Smooth muscle cell (in vitro differentiated cells): ENCODE data around the gene KRT13. TPM values are rescaled to one million over a fixed set of nuclear protein-coding genes. Genes with fewer than 3 reads are reported as not detected.
A peak's percentile ranks its signal among the peaks of the same experiment; 100 is the strongest.

ENCODE experiments used
- DNase-seq: peaks from one replicate; lab custom pipeline; 2025; ENCODE audit not compliant: unreplicated experiment; lab: John Stamatoyannopoulos, UW
- H2AFZ ChIP-seq: fragments of 200-600 bp; sonication (generic); 2 replicates; pipeline ENCODE4 v1.6.0; 2016; ENCODE audit warnings: antibody characterized with exemption, low read depth, mild to moderate bottlenecking
- H3F3A ChIP-seq: fragments of 200-600 bp; sonication (generic); 2 replicates; pipeline ENCODE4 v1.6.0; 2017; ENCODE audit warnings: antibody characterized with exemption, low read depth
- H3K27ac ChIP-seq: fragments of 200-600 bp; sonication (generic); 2 replicates; pipeline ENCODE4 v1.5.1; 2016; ENCODE audit warnings: low read depth, mild to moderate bottlenecking
- H3K27me3 ChIP-seq: fragments of 200-600 bp; sonication (generic); 2 replicates; pipeline ENCODE4 v1.6.1; 2016; ENCODE audit warnings: low read depth, mild to moderate bottlenecking
- H3K36me3 ChIP-seq: fragments of 200-600 bp; sonication (generic); 2 replicates; pipeline ENCODE4 v1.5.1; 2016; ENCODE audit warnings: low read depth
- H3K4me1 ChIP-seq: fragments of 200-600 bp; sonication (generic); 2 replicates; pipeline ENCODE4 v1.5.1; 2016; ENCODE audit warnings: low read depth
- H3K4me2 ChIP-seq: fragments of 200-600 bp; sonication (generic); 2 replicates; pipeline ENCODE4 v1.6.0; 2016; ENCODE audit warnings: mild to moderate bottlenecking
- H3K4me3 ChIP-seq: fragments of 200-600 bp; sonication (generic); 2 replicates; pipeline ENCODE4 v1.5.1; 2016; ENCODE audit warnings: mild to moderate bottlenecking
- H3K79me2 ChIP-seq: fragments of 200-600 bp; sonication (generic); 2 replicates; pipeline ENCODE4 v1.6.0; 2016; ENCODE audit warnings: low read depth, mild to moderate bottlenecking
- H3K9ac ChIP-seq: fragments of 200-600 bp; sonication (generic); 2 replicates; pipeline ENCODE4 v1.6.0; 2016; ENCODE audit warnings: low read depth
- H3K9me3 ChIP-seq: fragments of 200-600 bp; sonication (generic); replicated peaks from 2 replicates; pipeline ENCODE4 v1.5.1; 2016; ENCODE audit warnings: low read depth
- H4K20me1 ChIP-seq: fragments of 200-600 bp; sonication (generic); 2 replicates; pipeline ENCODE4 v1.6.0; 2016; ENCODE audit warnings: low read depth
- WGBS: methylation state at CpG from one replicate; pipeline ENCODE4 v1.1.7; 2016; ENCODE audit warnings: low lambda C conversion rate; 5-methylcytosine and 5-hydroxymethylcytosine counted together
- polyA plus RNA-seq: library from polyadenylated mRNA; unstranded; fragments of >200 nt; fragmentation: Nextera tagmentation; extraction: Ambion mirVana; gene quantifications from 2 replicates; pipeline ENCODE4 v1.2.1, GENCODE V29; 2016
- total RNA-seq: library from RNA; depleted of rRNA; stranded (reverse); fragments of >200 nt; gene quantifications from 2 replicates; pipeline ENCODE4 v1.2.3, GENCODE V29; 2014
- TF ChIP-seq, protein P1 (sequence below): fragments of 200-600 bp; sonication (generic); IDR thresholded peaks from 2 replicates; pipeline ENCODE4 v1.5.1; 2017; ENCODE audit warnings: borderline replicate concordance, mild to moderate bottlenecking, antibody characterized with exemption; ENCODE audit not compliant: insufficient read depth, poor library complexity, severe bottlenecking

Gene KRT13
- total and polyA plus RNA-seq, 2 experiments from 2014 or later, result 3.8 to 5.2 TPM

DNA sequence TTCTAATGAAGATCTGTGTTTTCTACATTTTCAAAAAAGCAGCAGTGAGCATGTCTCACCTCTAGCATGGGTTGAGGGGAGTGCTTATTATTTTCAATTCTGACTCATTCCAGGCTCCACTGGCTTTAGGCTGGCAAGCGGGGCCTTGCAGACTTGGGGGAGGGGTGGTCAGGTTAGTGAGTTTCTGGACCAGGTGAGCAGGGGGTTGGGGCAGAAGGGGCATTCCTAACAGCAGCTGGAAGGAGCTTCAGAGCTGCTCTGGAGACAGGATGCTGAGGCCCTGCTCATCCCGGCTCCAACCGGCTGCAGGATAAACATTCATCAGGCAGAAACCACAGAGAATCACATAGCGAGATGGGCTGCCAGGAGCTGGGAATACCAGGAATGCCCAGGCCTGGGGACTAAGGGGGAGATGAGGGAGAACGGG lies 33.2 kb upstream of the KRT13 start:
- Histone ChIP-seq H3F3A (peaks cover 12% of the 10 kb centered on the region), H3K4me2 (peak overlapping the region; percentile 70), H3K27ac (peak overlapping the region; percentile 54), H2AFZ (no peak overlapping the region), H4K20me1 (no peaks in the 10 kb centered on the region), H3K4me3 (no peak overlapping the region), H3K9ac (no peak overlapping the region), H3K4me1 (peaks cover 15% of the 10 kb centered on the region), H3K9me3 (no peaks in the 10 kb centered on the region), H3K27me3 (no peaks in the 10 kb centered on the region), H3K36me3 (no peaks in the 10 kb centered on the region), H3K79me2 (no peaks in the 10 kb centered on the region)
- TF ChIP-seq, protein P1, sequence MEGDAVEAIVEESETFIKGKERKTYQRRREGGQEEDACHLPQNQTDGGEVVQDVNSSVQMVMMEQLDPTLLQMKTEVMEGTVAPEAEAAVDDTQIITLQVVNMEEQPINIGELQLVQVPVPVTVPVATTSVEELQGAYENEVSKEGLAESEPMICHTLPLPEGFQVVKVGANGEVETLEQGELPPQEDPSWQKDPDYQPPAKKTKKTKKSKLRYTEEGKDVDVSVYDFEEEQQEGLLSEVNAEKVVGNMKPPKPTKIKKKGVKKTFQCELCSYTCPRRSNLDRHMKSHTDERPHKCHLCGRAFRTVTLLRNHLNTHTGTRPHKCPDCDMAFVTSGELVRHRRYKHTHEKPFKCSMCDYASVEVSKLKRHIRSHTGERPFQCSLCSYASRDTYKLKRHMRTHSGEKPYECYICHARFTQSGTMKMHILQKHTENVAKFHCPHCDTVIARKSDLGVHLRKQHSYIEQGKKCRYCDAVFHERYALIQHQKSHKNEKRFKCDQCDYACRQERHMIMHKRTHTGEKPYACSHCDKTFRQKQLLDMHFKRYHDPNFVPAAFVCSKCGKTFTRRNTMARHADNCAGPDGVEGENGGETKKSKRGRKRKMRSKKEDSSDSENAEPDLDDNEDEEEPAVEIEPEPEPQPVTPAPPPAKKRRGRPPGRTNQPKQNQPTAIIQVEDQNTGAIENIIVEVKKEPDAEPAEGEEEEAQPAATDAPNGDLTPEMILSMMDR, result no peak
- DNase-seq, result no peak
- 4% methylated on average over 5 of the region's 5 CpGs for WGBS

DNA sequence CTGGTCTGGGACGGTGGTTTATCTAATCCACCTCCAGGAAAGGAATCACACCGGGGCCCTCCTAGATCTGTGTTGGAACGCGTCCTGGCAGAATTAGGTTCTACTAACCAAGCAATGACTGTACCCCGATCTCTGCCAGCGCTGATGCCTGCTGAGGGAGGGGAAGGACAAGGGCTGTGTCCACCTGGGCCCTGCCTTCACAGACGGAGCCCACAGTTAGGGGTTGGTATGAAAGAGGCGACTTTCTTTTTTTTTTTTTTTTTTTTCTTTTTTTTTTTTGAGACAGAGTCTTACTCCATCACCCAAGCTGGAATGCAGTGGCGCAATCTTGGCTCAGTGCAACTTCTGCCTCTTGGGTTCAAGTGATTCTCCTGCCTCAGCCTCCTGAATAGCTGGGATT lies 32.6 kb upstream of the KRT13 start:
- H3K4me1 ChIP-seq, result peaks cover 15% of the 10 kb centered on the region
- WGBS, result 74% methylated on average over 8 of the region's 9 CpGs
- peaks cover 12% of the 10 kb centered on the region for H3F3A ChIP-seq
- no peaks in the 10 kb centered on the region for H3K79me2 ChIP-seq
- DNase-seq, result no peak
- H3K27ac ChIP-seq, result peak overlapping the region; percentile 54
- H3K36me3 ChIP-seq, result no peaks in the 10 kb centered on the region
- H2AFZ ChIP-seq, result no peak overlapping the region
- no peak overlapping the region for H3K4me3 ChIP-seq
- H3K27me3 ChIP-seq, result no peaks in the 10 kb centered on the region
- no peaks in the 10 kb centered on the region for H4K20me1 ChIP-seq
- H3K4me2 ChIP-seq, result peak overlapping the region; percentile 70
- no peak overlapping the region for H3K9ac ChIP-seq
- H3K9me3 ChIP-seq, result no peaks in the 10 kb centered on the region
- TF ChIP-seq, protein P1, result no peak

DNA sequence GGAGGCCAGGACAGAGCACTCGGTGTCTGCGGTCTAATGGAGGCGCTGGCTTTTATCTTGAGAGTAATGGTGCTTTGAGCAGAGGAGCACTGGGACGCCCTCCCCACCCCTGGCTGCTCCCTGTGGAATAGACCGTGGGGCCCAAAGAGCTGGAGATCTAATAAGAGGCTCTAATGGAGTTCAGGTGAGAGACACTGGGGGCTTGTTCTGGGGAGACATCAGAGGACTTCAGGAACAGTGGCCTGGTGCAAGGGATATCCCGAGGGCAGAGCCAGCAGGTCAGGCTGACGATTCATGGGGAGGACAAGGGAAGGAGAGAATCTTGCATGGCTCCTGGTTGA lies 32.2 kb upstream of the KRT13 start:
- Histone ChIP-seq H3K4me1 (peaks cover 15% of the 10 kb centered on the region), H3K9me3 (no peaks in the 10 kb centered on the region), H3F3A (peaks cover 12% of the 10 kb centered on the region), H2AFZ (no peak overlapping the region), H3K36me3 (no peaks in the 10 kb centered on the region), H3K27ac (peak overlapping the region; percentile 38), H3K27me3 (no peaks in the 10 kb centered on the region), H3K4me2 (no peak overlapping the region), H3K79me2 (no peaks in the 10 kb centered on the region), H3K9ac (no peak overlapping the region), H4K20me1 (no peaks in the 10 kb centered on the region), H3K4me3 (no peak overlapping the region)
- 63% methylated on average over 7 of the region's 7 CpGs for WGBS
- no peak for DNase-seq
- TF ChIP-seq, protein P1, result no peak
